ENCODE measurements around the gene LPP.

The LPP gene

DNA sequence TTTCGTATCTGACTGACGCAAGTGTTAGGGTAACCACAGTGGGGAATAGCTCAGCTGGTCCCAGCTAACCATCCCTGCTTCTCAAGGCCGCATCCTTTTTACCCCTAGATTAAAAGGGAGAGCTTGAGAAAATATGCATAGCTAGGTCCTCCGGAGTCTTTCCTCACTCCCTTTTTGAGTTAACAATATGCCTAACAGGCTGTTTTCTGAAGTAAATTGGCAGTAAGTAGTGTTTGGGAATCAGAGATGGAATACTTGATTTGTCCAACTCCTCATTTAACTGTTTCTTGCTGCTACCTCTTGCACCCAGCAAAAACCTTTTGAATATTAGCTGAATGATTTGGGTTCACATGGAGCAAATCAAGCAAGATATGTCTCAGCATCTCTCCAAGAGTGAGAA, 326.1 kb downstream of the LPP start:
- no peak for DNase-seq (ENCODE audit: low spot score)

DNA sequence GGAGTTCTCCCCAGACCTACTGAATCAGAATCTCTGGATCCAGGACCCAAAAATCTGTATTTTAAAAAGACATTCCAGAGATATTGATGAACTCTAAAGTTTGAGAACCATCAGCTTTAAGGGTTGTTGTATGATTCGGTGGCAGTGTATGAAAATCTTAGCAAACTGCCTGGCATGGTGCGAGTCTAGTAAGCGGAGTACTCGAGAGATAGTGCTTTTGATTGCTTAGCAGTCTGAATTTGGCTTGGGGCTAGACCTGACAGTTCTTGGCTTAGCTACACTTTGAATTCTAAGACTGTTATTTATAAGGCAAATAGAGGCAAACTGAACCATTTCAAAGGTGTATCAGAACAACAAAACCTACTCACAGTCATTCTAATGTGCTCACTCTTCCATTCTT, 329.0 kb downstream of the LPP start:
- DNase-seq (ENCODE audit: low spot score): no peak

DNA sequence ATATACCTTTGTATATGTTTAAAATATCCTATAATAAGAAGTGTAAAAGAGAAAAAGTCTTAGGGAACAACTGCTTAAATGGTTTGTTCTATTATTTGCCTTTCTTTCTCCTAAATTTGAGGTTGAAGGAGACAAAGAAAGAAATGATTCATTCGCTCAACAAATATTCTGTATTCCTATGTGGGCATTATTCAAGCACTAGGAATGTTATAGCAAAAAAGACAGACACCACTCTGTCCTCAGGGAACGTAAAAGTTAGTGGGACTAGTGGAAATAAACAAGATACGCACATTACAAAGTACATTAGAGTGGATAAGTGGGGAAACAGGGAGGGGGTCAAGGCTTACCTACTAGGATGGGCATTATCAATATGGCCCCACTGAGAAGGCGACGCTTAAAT, 332.2 kb downstream of the LPP start:
- no peak for DNase-seq (ENCODE audit: low spot score)

DNA sequence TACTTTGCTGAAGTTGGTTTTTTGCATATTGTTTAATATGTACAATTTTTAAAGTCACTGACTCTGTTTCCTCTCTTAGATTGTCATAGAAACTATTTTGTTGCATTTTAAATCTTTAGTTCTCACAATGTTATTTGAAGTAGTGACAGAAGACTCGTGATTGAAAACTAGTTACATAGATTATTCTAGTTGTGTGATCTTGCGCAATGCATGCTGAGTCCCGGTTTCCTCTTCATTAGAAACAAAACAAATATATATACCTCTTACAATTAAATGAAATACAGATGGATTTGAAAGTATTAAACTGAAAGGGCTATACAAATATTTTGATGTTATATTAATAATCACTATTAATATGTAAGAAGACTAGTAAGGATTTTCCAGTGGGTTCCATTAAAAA, 333.0 kb downstream of the LPP start:
- no peak for DNase-seq (ENCODE audit: low spot score)

DNA sequence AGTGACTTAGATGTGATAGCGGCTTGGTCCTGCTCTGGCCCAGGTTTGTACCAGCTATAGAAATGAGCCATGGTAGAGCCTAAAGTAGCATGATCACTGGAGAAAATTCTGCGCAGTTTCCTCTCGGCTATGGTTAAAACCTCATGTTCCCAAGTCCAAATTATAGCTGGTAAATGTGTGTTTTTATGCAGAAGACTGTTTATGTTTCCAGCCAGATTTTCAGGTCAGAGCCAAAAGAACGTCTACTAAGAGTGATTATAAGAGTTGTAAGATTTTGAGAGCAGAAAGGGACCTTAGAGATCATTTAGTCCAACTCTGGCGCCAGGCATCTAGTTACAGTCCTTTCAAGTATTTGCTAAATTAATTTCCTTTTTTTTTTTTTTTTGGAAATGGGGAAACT, 333.7 kb downstream of the LPP start:
- DNase-seq (ENCODE audit: low spot score): no peak

DNA sequence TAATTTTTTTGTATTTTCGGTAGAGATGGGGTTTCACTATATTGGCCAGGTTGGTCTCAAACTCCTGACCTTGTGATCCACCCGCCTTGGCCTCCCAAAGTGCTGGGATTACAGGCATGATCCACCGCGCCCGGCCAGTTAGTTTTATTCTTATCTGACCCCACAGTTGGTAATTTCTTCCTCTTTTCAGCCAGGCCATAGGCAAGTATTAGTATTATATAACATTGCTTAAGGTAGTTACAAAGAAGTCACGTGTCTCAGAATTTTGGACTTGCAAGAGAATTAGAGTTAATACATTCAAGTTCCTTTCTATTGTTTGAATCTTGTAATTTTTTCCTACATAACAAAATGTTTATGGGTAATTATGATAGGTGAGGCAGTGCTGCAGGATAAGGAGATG, 334.8 kb downstream of the LPP start:
- no peak for DNase-seq (ENCODE audit: low spot score)

DNA sequence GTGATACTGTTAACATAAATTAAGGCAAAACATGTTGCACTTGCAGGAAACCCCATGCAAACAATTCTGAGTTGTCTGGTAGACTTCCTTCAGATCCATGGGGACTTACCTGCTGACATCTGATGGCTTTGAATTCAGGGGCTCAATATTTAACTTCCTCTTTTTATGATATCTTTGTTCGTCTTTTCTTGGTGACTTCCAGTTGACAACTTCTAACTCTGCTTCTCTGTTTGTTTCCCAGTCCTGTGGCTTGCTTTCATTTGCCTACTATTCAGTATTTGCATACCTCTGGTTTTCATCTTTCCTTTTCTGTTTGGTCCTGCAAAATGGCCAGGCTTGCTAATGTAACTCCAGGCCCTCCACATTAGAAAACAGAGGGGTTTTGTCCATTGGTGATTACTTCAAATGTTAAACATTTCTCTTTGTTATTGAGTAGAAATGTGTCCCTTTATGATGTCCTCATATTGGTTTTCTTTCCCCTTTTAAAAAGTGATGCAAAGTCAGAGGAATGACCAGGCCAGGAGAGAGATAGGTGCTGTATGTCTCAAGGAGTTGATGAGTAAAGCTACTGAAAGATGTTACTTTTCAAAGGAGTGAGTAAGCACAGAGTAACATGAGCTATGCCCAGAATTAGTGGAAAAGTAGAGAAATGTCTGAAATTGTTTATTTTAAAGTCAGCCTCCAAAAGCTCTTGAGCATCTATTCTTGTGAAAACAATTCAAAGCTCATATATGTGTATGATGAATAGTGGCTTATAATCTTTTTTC, 335.9 kb downstream of the LPP start:
- peak; percentile 48 for DNase-seq (ENCODE audit: low spot score)

DNA sequence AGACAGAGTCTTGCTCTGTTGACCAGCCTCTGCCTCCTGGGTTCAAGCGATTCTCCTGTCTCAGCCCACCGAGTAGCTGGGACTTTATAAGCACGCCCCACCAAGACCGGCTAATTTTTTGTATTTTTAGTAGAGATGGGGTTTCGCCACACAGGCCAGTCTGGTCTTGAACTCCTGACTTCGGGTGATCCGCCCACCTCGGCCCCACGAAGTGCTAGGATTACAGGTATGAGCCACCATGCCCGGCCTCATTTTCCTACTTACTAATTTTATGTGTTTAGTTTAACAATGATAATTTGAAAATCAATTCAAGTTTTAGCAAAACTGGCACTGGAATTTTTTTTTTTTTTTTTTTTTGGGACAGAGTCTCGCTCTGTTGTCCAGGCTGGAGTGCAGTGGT, 336.5 kb downstream of the LPP start:
- no peak for DNase-seq (ENCODE audit: low spot score)

DNA sequence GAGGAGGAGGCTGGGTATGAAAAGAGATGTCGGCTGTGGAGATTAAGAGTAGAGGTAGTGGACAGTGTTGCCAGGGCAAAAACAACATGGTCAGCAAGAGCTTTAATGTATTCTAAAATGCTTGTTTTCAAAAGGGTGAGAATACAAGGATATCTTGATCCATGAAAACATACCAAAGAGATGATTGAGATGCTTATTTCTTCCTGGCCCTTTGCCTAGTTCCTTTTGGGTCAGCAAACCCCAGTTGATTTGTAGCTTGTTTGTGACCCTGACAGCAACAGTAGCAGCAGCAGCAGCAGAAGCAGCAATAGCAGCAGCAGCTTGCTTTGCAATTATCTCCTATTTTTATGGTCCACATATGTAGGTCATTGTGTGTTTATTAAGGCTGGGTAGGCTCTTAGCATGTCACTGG, 337.3 kb downstream of the LPP start:
- no peak for DNase-seq (ENCODE audit: low spot score)

DNA sequence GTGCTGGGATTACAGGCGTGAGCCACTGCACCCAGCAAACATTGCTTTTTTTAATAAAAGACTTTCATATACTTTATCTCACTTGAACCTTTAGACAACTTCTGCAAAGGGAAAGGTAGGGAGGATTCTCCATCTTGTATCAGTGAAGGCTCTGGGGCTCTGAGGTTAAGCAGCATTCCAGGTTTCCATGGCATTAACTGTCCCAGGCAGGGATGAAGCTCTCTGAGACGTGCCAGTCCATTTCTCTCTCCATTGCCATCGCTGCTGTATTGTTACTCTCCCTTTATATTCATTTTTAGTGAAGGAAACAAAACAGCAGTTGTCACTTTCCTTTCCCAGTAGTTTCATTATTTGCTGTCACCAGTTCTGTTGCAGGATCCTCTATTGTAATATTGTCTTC, 342.4 kb downstream of the LPP start:
- DNase-seq (ENCODE audit: low spot score): no peak

DNA sequence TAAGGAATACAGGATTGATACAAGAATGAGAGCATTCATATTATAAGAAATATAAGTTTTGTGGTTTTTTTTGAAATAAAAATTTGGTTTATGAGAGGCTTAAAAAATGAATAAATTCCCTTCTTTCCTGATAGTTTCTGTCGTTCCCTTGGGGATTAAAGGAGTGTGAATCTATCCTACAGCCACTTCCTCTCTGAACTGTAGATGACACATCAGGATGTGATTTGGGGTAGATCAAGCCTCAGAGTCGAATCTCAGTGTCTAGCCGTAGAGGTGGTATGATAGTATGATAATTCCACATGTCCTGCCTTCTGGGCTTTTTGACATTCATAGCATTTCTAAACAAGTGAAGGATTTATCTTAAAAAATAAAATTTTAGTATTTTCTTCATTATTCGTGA, 343.1 kb downstream of the LPP start:
- no peak for DNase-seq (ENCODE audit: low spot score)

DNA sequence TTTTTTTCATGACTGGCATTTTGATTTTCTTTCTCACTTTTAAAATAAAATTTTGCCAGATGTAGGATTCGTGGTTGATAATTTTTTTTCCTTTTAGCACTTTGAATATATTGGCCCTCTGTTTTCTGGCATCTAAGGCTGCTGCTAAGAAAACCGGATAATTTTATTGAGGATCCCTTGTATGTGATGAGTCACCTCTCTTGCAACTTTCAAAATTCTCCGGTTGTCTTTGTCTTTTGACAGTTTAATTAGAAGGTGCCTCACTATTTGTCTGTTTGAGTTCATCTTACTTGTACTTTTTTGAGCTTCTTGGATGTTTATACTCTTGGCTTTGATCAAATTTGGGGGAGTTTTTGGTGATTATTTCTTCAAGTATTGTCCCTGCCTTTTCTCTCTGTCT, 349.7 kb downstream of the LPP start:
- no peak for DNase-seq (ENCODE audit: low spot score)

DNA sequence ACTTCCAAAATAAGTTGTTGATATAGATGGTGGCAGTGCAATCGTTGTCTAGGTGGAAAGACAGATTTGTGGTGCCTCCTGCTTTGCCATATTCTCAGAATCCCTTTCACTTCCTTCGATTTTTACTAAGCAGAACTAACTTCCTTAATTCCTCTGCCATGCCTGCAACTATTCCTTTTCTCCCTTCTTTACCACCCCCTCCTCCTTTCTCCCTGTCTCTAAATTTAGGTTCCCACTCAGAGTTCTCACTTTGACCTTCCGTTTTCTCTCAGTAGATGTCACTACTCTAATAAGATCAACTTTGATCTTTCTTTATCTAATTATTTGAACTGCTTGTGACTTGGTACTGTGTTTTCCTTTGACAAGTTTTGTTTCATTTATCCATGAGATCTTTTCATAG, 351.2 kb downstream of the LPP start:
- no peak for DNase-seq (ENCODE audit: low spot score)

DNA sequence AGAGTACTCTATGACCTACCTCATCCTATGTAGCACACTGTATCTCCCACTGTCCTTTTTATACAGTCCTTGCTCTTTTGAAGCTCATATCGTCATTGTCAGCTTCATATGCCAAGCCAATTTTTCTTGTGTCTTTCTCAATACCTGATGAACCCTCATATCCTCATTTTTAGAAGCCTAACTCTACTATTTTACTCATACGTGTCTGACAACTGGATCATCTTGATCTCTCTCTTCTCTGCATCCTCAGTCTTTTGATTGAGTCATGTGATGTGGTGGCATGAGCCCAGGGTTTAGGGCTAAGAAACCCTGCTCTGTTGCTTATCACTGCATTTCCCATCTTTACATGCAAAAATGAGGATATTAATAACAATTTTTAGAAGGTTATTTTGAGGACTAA, 352.0 kb downstream of the LPP start:
- no peak for DNase-seq (ENCODE audit: low spot score)

DNA sequence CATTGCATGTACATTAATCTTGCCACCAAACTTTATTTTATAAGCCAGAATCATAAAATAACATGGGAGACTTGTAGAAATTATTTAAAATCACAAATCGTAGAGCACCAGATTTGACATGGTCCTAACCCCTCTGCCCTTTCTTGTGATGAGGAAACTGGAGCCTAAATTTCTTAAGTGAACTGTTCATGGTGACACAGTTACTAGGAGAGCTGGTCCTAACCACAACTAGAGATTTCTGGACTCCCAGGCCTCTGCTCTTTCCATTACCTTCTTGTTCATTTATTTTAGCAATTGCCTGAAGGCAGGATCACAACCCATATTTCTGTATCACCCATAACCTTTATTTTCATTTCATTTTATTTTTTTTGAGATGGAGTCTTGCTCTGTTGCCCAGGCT, 352.5 kb downstream of the LPP start:
- no peak for DNase-seq (ENCODE audit: low spot score)

DNA sequence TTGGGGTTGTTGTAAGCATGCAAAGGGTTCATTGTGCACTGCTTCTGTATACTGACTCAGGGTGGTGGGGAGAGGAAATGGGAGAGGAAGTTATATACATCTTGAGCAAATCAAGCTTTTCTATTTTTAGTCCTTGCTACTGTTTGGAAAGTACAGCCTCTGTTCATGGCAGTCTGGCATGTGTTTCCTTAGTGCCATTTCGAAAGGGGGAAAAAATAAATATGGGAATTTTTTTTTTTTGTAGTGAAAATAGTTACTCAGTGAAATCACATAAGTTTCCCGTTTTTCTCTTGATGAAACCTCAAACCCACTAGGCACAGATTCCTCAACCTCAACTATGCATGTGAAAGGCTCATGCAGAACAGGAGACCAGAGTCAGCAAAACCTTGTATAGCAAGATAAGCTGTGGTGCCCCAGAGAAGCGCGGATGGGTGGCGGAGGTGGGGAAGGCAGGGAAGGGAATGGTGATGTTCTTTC, 353.3 kb downstream of the LPP start:
- DNase-seq (ENCODE audit: low spot score): peak; percentile 63

DNA sequence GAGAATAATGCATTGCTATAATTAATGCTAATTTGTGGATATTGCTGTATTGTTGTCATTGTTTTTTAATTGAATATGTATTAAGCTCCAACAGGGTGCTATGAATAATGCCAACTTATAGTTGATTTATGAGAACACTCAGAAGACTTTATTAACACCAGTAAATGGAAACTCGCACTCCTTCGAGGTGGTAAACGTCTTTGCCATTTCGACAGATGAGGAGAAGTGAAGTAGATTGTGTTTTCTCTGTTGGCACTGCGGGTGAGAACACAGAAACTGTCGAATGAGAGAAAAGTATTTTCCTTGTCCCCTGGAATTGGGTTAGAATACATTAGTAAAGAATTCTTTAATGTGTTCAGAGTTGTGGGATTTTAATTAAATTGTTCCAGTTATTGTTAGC, 354.5 kb downstream of the LPP start:
- DNase-seq (ENCODE audit: low spot score): no peak

DNA sequence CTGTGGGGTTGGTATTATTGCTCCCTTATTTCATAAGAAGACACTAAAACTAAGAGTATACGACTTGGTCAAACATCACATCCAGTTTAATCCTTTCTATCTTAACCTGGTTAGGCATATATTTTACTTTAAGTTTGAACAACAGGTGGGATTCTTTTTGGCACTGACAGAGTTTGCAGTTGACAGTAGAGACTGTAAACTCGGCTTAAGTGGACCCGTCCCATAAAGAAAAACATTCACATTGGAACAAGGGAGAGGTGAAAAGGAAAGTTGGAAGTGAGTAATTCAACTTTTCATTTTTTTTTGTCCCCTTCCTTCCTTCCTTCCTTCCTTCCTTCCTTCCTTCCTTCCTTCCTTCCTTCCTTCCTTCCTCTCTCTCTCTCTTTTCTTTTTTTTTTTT, 355.4 kb downstream of the LPP start:
- no peak for DNase-seq (ENCODE audit: low spot score)

DNA sequence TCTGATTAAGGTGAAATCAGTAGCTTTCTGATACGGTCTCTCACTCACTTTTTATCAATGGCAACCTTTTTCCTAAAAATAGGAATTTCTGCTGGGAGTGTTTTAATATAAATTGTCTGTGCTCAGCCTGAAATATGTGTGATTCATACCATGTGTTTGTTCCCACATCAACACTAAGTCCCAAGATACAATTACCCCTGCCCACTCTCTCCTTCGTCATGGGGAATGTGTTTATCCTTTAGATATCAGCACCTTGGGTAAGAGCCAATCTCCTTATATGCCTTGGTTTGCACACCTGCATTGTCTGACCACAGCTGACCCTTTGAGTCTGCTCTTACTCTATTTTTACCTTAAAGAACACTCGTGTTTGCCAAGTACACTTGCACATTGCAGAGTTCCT, 356.4 kb downstream of the LPP start:
- DNase-seq (ENCODE audit: low spot score): peak; percentile 15

DNA sequence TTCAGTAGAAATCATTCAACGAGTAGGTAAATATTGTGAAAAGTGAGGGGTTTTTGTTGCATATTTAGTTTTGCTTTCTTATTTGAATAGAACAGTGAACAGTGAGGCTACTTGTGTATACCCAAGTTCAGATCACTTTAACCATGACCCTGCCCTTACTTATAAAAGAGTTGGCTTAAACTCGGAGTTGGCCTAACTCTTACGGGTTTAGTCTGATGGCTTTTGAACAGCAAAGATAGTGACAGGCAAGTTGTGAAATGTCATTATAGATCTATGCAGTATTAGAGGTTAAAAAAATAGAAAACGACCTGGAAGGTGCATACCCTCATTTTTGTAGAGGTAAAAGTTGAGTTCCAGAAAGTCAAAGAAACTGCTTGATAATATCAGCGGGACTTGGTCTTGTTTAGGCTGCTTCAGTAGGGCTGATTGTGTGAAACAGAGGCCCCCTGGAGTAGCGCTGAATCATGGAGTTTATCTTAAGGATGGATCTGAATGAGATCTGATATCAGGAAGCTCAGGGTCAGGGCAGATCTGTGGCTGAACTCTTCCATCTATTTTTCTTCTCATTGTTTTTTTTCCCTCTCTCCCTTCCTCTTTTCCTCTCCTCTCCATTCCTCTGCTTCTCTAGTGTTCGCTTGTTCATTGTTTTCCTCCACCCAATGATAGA, 359.8 kb downstream of the LPP start:
- DNase-seq (ENCODE audit: low spot score): no peak

DNA sequence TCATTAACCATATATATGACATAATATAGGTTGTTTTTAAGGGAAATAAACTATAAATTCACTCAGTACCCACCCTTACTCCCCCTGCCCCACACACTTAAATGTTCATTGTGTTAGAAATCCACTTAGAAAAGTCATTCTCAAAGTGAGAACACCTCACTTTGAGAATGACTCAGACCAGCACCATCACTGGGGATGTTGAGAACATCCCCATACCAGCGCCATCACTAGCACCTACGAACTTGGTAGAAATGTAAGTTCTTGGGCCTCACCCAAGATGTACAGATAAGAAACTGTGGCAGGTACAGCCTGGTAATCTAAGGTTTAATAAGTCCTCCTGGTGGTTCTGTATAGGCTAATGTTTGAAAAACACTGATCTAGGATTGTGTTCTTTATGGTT, 362.6 kb downstream of the LPP start:
- DNase-seq (ENCODE audit: low spot score): no peak

DNA sequence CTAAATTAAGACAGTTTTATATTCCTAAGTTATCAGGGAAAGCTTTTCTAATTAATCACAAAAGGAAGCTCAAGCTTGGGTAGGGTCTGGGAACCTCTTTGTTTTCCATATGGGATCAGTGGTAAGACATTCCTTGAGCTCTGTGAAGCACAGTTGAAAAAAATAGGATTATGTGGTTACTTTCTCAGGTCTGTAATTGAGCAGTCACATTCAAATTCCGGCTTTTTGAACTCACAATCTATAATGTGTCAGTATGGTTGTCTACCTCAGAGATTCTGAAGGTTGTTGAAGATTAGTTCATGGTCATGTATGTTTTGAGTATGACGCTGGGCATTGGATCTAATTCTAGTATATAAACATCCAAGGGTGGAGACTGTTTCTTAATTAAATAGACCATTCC, 364.5 kb downstream of the LPP start:
- no peak for DNase-seq (ENCODE audit: low spot score)

DNA sequence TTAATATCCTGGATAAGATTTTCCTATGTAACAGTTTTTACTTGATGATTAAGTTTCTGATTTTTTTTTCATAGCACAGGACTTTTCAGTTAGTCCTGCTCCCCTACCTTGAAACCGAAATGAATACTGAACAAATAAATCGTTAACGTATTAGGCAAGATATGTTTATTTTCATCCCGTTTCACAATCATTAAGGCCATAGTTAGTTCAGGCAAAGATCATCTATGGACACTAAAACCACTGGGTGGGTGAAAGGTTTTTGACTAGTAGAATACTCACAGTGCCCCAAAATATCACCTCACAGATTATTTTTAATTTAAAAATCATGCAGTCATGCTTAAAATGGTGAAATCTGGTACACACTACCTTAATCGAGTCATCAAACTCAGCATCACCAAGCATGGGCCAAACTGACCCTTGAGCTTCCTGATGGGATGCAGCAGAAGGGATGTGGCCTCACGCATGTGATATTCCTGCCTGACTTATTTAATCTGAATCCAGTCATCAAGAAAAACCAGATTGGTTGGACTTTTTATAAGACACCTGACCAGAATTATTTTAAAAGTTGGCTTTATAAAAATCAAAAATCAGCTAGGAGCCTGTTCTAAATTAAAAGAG, 365.0 kb downstream of the LPP start:
- DNase-seq (ENCODE audit: low spot score): no peak

DNA sequence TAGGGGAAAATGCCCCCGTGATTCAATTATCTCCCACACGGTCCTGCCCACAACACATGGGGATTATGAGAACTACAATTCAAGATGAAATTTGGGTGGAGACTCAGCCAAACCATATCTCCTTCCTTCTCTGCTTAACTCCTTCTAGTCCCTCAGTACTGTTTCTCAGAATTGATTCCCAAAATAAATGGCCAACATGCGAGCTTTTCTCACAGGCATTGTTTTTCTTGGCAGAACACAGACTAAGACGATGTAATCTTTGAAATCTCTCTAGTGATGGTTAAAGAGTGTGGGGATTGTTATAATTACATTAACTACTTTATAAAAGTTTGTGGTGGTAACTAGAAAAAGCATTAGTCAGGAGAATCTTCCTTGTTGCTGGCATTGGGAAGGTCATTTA, 366.5 kb downstream of the LPP start:
- DNase-seq (ENCODE audit: low spot score): no peak

Measured in AG08396 (cell line).